HG03060 (cell line): Measurements from ENCODE around the gene SH2D6.
"Not testable (repeated sequence)": the region's sequence is repeated elsewhere in the genome, so short reads cannot be mapped to it uniquely, and the experiment has no call there.

Experiments
- ATAC-seq: cut with Tn5 transposase; IDR thresholded peaks from one replicate; pipeline ENCODE4 v1.9.1; 2021; ENCODE audit warnings: low read depth, moderate number of reproducible peaks; ENCODE audit not compliant: unreplicated experiment

SH2D6 gene

DNA sequence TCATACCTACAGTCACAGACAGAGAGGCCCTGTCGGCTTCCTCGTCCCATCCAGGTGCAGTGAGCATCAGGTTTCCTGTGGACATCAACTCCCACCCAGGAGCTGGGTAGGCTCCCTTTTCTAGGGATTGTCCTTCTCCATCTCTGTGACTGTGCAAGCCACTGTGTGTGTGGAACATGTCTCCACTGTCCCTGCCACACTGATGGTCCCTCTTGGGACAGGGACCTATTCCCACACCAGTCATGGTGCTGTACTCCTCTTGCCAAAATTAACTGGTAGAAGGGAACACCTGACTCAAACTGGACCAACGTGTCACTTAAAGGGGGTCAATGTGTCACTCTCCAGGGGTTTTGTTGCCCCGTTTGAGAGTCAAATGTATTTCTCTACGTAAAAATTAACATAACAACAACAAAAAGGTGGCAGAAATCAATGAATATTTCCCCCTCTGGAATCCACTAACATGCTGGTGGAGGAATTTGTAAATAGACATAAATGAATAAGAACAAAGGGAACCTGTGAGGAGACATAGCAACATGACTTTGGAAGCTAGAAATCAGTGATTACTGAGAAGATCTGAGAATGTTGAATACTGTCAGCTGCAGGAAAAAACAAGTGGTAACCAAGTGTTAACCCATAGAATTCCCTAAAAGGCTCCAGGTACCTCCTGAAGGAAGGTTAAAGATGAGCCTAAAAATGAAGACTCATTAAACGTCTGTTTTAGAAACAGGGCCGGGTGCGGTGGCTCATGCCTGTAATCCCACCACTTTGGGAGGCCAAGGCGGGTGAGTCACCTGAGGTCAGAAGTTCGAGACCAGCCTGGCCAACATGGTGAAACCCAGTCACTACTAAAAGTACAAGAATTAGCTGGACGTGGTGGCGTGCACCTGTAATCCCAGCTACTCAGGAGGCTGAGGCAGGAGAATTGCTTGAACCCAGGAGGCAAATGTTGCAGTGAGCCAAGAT lies 40.4 kb downstream of the SH2D6 start:
- no peak for ATAC-seq

DNA sequence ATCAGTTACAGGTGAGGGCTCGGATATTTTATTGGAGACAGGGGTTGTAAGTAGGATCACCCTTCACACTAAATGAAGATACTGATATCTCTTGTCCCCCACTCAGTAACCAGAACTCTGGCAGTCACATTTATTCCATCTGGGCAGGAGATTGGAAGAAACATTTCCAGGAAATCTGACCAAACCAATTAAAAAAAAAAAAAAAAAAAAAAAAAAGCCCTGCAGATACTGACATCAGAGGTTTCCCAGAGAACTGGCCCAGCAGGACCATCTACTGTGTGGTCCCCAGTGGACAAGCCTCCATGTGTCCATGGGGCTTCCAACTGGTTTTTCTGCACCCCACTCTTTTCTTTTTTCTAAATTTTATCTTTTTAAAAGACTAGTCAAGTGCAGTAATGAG lies 41.3 kb downstream of the SH2D6 start:
- ATAC-seq, result no peak

DNA sequence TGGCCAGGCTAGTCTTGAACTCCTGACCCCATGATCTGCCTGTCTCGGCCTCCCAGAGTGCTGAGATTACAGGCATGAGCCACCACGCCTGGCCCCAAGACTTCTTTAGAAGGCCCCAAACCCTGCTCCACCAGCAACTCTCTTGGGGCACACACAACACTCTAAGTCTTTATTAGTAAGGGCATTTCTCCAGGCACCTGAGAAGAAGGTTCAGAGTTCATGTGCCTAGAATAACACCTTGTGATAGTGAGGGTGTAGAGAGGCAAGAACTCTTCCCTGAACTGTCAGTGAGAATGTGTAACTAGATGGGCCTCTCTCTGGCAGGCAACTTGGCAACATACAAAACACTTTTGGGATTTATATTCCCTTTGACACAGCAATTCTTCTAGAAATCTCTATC lies 43.8 kb downstream of the SH2D6 start:
- ATAC-seq, result no peak

DNA sequence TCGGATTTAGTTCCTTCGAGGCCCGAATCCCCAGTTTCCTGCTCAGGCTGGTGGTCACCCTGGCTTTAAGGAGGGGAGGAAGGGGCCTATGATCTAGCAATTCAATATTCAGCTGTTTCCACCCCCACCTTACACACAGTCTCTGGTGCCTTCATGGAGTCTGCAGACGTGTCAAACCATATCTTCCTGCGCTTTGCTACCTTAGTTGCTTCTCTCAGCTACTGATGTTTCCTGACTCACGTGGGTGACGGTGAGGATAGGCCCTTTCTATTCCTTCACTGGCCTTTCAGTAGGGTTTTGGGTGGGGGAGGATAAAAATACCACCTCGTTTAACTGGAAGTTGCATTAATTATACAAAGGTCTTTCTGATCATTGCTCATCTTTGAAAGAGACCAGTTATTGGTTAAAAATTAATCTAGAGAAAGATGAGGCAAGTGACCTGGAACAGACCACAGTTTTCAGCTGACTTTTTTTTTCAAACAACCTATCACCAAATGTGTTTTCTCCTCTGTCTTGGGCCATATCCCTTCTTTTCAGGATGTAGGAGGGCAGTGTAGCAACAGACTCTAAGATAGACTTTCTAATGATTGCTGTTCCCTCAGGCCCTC lies 49.7 kb downstream of the SH2D6 start:
- no peak for ATAC-seq

DNA sequence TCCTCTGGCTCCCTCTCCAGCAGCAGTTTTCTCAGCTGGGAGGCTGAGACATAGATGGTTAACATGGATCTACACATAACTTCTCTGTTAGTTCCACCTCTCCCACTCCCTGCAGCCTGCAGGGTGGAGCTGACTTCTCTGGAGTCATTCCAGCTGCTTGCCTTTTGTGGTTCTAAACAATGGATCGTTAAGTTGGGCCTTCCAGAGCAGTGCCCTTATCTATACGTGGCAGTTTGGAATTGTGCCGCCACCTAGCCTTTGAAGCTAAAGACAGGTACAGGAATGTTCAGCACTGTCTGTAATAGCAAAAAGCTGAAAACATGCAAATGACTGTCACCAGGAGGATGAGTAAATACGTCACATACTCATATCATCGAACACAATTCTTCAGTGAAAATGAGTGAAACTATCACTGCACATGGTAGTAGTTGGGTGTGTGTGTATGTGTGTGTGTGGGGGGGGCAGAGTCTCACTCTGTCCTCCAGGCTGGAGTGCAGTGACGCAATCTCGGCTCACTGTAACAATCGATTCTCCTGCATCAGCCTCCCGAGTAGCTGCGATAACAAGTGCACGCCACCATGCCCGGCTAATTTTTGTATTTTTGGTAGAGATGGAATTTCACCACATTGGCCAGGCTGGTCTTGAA lies 50.3 kb downstream of the SH2D6 start:
- ATAC-seq, result no peak

DNA sequence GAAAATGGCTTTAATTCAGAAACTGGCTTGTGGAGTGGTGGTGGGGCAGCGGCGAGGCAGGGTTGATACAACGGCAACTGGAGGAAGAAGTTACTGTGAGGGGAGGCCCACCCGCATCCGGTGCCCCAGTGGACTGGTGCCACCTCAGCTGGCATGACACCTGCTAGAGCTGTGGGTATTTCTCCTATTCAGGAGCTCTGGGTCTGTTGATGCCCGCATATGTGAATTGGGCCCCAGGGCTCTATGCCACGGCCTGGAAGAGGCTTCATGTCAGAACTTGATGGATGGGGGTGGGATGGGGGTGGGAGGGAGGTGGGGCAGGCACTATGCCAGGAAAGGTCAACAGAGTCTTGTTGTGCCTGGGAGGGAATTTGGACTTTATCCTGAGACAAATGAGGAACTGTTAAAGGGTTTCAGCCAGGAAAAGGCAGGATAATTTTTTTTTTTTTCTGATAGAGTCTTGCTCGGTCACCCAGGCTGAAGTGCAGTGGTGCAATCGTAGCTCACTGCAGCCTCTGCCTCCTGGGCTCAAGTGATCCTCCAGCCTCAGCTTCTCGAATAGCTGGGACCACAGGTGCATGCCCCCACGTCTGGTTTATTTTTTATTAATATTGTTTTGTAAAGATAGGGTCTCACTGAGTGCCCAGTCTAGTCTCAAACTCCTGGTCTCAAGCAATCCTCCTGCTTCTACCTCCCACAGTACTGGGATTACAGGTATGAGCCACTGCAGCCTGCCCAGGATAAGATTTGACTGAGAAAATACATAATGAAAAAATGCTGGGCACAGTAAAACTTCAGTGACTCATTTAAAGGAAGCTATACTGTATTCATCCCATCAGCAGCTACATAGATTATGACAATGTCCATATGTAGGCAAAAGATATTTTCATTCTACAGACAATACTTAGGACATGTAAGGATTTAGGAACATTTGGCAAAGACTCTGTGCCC lies 52.6 kb downstream of the SH2D6 start:
- no peak for ATAC-seq

DNA sequence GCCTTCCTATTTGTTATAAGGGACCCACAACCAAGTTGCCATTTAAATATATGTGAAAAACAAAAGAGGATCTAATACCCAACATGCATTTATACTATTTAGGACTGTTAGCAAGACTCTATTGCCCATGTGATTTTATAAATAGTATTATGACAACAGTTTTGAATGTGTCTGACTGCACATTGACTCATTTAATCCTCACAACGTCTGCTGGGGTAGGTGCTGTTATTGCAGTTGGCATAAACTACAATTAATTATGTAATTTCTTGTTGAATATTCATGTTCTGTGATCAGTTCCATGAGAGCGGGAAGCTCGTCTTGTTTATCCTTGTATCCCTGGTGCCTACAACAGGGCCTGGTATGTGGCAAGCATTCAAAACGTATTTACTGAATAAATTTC lies 53.7 kb downstream of the SH2D6 start:
- ATAC-seq, result no peak

DNA sequence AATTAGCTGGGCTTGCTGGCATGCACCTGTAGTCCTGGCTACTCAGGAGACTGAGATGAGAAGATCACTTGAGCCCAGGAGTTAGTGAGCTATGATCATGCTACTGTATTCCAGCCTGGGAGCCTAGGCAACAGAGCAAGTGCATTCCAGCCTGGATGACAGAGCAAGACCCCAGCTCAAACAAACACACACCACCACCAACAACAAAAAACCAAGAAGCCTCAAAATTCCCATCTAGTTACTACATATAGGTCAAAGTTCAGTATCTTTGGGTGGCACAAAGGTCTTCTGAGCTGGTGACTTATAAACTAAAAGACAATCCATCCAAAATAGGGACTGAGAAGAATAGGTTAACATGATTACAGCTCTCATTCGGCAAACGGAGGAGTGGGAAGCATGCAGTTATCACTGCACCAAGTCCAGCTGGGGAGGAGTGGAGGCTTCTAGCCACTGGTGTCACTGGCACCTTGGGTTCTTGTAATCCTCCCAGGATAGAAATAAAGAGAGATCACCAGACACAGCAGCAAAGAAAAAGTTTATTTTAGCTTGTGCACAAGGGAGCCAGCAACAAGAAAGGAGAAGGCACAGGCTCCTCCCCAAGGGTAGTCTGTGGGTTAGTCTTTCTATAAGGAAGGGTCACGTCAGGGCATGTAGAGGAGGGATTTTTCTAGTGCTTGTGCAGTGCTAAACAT lies 57.4 kb downstream of the SH2D6 start:
- ATAC-seq, result no peak

DNA sequence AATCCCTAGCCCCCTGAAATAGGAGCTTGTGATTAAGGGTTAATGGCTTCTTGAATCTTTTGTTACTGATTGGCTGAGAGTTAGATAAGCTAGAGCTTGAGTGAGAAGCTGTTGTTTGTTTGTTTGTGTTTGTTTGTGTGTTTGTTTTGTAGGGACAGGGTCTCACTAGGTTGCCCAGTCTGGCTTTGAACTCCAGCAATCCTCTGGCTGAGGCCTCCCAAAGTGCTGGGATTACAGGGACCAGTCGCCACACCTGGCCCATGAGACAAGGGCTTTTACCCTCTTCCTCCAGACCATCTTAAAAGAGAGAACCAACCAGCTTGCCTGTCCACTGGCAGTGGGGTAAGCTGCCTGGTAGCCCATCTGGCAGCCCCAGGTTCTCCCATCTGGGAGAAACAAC lies 58.1 kb downstream of the SH2D6 start:
- no peak for ATAC-seq

DNA sequence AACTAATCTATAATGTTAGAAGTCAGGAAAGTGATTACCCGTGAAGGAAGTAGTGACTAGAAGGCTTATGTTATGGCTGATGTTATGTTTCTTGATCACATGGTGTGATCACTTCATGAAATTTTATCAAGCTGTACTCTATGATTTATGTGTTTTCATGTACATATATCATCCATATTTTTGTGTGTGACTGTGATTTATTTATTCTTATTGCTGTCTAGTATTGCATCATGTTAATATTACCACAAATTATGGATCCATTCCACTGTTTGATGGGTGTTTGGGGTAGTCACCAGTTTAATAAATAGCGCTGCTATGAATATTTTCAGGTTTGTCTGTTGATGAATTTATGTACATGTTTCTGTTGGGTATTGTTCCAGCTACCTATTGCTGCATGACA lies 59.4 kb downstream of the SH2D6 start:
- ATAC-seq, result no peak

DNA sequence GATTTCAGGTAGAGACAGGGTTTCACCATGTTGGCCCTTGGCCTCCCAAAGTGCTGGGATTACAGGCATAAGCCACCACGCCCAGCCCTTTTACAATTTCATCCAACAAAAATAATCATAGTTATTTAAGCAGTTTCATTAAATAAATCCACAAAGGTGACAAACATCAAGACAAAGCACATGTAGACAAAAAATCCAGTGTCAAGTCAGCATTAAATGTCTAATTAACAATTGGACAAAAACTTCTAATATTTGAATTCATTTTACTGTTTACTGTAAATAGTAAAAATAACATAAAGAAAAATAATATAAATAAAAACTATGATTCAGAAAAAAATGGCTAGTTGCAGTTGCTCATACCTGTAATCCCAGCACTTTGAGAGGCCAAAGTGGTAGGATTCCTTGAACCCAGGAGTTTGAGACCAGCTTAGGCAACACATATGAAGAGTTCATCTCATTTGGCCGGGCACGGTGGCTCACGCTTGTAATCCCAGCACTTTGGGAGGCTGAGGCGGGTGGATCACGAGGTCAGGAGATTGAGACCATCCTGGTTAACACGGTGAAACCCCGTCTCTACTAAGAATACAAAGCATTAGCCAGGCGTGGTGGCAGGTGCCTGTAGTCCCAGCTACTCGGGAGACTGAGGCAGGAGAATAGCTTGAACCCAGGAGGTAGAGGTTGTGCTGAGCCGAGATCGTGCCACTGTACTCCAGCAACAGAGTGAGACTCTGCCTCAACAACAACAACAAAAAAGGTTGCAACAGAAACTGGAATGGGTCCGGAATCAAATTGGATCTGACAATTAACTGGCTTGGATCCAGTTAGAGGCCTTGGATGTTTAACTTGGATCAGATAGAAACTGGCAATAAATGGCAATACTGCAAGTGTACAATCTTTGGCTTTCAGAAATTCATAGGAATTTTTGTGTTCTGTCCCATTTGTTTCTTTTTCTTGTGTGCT lies 63.6 kb downstream of the SH2D6 start:
- no peak for ATAC-seq

DNA sequence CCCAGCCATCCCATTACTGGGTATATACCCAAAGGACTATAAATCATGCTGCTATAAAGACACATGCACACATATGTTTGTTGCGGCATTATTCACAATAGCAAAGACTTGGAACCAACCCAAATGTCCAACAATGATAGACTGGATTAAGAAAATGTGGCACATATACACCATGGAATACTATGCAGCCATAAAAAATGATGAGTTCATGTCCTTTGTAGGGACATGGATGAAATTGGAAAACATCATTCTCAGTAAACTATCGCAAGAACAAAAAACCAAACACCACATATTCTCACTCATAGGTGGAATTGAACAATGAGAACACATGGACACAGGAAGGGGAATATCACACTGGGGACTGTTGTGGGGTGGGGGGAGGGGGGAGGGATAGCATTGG lies 66.1 kb downstream of the SH2D6 start:
- ATAC-seq, result not testable (repeated sequence)

DNA sequence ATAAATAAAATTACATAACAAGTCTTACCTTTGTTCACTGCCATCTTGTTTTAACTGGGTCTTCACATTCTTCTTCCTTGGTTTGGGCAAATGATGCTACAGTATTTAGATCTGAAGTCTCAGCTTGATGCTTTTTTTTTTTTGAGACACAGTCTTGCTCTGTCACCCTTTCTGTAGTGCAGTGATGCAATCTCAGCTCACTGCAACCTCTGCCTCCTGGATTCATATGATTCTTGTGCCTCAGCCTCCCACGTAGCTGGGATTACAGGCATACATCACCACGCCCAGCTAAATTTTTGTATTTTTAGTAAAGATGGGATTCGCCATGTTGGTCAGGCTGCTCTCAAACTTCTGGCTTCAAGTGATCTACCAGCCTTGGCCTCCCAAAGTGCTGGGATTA lies 67.3 kb downstream of the SH2D6 start:
- ATAC-seq, result no peak
